Right lobe of liver (tissue), 4 donors: Measurements from ENCODE around the gene TPPP.
"Not testable (repeated sequence)": the region's sequence is repeated elsewhere in the genome, so short reads cannot be mapped to it uniquely, and the experiment has no call there.

Experiments used
- POLR2A ChIP-seq: fragments of 450-650 bp; IDR thresholded peaks from one replicate; pipeline ENCODE4 v1.6.1; 2017; ENCODE audit warnings: antibody characterized with exemption, mild to moderate bottlenecking
- TF ChIP-seq, protein P1 (sequence below), 4 donors: fragments of 200-600 bp in 3 of 4; fragments of 450-650 bp in 1 of 4; IDR thresholded peaks; one replicate each; pipeline versions ENCODE4 v1.5.1 to v1.8.0; 2016 to 2022; ENCODE audit warnings: antibody characterized with exemption in 4 of 4, mild to moderate bottlenecking in 2 of 4
- donor health status: DM: no; HTN: no; CAD: no.
- donor health status: DM: no; HTN: no; CAD: no.
- donor health status: DM: no; HTN: yes; CAD: no.

- TF ChIP-seq, protein P1, sequence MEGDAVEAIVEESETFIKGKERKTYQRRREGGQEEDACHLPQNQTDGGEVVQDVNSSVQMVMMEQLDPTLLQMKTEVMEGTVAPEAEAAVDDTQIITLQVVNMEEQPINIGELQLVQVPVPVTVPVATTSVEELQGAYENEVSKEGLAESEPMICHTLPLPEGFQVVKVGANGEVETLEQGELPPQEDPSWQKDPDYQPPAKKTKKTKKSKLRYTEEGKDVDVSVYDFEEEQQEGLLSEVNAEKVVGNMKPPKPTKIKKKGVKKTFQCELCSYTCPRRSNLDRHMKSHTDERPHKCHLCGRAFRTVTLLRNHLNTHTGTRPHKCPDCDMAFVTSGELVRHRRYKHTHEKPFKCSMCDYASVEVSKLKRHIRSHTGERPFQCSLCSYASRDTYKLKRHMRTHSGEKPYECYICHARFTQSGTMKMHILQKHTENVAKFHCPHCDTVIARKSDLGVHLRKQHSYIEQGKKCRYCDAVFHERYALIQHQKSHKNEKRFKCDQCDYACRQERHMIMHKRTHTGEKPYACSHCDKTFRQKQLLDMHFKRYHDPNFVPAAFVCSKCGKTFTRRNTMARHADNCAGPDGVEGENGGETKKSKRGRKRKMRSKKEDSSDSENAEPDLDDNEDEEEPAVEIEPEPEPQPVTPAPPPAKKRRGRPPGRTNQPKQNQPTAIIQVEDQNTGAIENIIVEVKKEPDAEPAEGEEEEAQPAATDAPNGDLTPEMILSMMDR (IDR thresholded peaks at IDR 0.05): not testable (repeated sequence)
- not testable (repeated sequence) for TF ChIP-seq POLR2A
Measured at GRCh38 chr5:742276-742675, 49.1 kb upstream of the TPPP start.
